Nephron progenitor cell (in vitro differentiated cells): ENCODE results near the gene GRIP1.

Source experiments
- DNase-seq: peaks from one replicate; pipeline ENCODE4 v3.0.0; 2021
- H3K27ac Mint-ChIP-seq: 2 replicates; pipeline ENCODE4 v1.8.0; 2021; ENCODE audit warnings: mild to moderate bottlenecking, moderate library complexity, mixed read lengths
- H3K27me3 Mint-ChIP-seq: 2 replicates; pipeline ENCODE4 v1.8.0; 2021; ENCODE audit warnings: mild to moderate bottlenecking, low read depth, mixed read lengths; ENCODE audit not compliant: poor library complexity
- H3K36me3 Mint-ChIP-seq: 2 replicates; pipeline ENCODE4 v1.8.0; 2021; ENCODE audit warnings: low read depth, mixed read lengths
- H3K4me1 Mint-ChIP-seq: 2 replicates; pipeline ENCODE4 v1.8.0; 2021; ENCODE audit warnings: mixed read lengths
- H3K4me3 Mint-ChIP-seq: 2 replicates; pipeline ENCODE4 v1.8.0; 2021; ENCODE audit warnings: mild to moderate bottlenecking, moderate library complexity, mixed read lengths
- H3K9me3 Mint-ChIP-seq: 2 replicates; pipeline ENCODE4 v1.8.0; 2021; ENCODE audit warnings: mild to moderate bottlenecking, moderate library complexity, mixed read lengths
- TF ChIP-seq, protein P1 (sequence below): fragments of 200-600 bp; sonication (generic); IDR thresholded peaks from 2 replicates; pipeline ENCODE4 v1.5.0; 2021; ENCODE audit warnings: antibody characterized with exemption

GRIP1 gene

DNA sequence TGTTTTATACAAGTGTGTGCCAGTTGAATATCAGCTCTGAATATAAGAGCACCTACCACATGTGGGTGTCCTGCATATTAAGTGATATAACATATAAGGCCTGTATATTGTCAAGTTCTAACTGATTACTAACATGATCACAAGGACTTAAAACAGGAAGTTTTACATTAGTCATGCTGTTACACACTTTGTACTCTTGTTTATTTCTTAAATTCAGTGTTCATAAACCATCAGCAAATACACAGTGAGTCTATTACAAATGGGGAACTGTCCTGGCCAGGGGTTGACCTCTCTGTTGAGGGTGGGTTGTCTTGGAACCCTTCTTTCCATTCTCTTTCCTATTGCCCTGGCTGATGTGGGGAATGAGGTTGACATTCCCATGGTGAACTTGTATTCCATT is 357.4 kb downstream of the GRIP1 start:
- no peaks in the 10 kb centered on the region for H3K27me3 Mint-ChIP-seq
- TF ChIP-seq, protein P1, sequence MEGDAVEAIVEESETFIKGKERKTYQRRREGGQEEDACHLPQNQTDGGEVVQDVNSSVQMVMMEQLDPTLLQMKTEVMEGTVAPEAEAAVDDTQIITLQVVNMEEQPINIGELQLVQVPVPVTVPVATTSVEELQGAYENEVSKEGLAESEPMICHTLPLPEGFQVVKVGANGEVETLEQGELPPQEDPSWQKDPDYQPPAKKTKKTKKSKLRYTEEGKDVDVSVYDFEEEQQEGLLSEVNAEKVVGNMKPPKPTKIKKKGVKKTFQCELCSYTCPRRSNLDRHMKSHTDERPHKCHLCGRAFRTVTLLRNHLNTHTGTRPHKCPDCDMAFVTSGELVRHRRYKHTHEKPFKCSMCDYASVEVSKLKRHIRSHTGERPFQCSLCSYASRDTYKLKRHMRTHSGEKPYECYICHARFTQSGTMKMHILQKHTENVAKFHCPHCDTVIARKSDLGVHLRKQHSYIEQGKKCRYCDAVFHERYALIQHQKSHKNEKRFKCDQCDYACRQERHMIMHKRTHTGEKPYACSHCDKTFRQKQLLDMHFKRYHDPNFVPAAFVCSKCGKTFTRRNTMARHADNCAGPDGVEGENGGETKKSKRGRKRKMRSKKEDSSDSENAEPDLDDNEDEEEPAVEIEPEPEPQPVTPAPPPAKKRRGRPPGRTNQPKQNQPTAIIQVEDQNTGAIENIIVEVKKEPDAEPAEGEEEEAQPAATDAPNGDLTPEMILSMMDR, result no peak
- no peak overlapping the region for H3K4me3 Mint-ChIP-seq
- H3K36me3 Mint-ChIP-seq, result peaks cover 56% of the 10 kb centered on the region
- DNase-seq, result no peak
- no peak overlapping the region for H3K27ac Mint-ChIP-seq
- peaks cover 14% of the 10 kb centered on the region for H3K4me1 Mint-ChIP-seq
- no peaks in the 10 kb centered on the region for H3K9me3 Mint-ChIP-seq

DNA sequence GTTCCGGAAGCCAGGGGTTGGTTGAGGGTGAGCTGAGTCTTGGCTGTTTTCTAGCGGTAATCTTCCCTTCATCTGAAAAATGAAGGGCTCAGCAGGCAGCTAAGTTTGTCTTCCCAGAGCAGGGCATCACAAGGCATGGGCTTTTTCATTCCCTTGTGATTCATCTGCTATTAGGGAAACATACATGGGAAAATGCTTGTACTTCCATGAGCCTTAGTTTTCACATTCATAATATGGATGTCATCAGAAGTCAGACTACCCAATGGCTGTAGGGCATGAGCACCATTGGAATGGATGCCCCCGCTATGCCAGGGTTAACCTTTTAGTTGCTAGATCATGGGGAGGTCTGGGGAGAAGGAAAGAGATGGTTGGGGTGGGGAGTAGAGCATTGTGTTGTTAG is 357.9 kb downstream of the GRIP1 start:
- no peak for DNase-seq
- Mint-ChIP-seq H3K9me3 (no peaks in the 10 kb centered on the region), H3K27ac (no peak overlapping the region), H3K4me3 (no peak overlapping the region), H3K36me3 (peaks cover 53% of the 10 kb centered on the region), H3K4me1 (peaks cover 14% of the 10 kb centered on the region), H3K27me3 (no peaks in the 10 kb centered on the region)
- TF ChIP-seq, protein P1, result no peak

DNA sequence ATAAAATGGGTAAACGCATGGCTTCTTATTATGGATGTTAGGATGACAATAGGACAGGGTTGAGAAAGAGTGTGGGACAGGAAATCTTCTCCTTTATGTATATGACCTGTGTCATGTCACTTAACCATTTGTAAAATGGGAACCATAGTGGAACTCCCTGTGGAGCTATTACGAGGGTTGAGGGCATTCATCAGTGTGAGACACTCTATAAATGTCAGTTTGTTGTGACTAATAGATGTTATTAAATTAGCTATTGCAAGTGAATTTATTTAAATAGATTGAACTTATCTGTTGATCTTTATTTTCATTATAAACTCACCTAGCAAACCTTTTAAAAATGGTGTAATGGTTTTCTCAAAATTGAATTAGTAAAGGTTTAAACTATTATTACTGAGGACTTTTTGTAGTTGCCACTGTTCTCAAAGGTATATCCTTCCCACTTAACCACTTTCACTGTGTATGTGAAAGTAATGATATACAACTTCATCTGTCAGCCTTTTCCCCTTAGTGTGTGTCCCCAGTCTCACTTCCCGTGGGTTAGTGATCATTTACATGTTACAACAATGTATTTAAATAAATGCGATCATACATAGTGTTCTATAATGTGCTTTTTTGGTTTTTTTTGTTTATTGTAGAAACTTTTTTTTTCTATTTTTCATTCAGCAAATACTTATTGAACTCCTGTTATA is 359.5 kb downstream of the GRIP1 start:
- no peaks in the 10 kb centered on the region for H3K27me3 Mint-ChIP-seq
- H3K27ac Mint-ChIP-seq, result no peak overlapping the region
- H3K36me3 Mint-ChIP-seq, result peaks cover 40% of the 10 kb centered on the region
- peaks cover 14% of the 10 kb centered on the region for H3K4me1 Mint-ChIP-seq
- H3K9me3 Mint-ChIP-seq, result no peaks in the 10 kb centered on the region
- TF ChIP-seq, protein P1, result no peak
- no peak overlapping the region for H3K4me3 Mint-ChIP-seq
- DNase-seq, result no peak

DNA sequence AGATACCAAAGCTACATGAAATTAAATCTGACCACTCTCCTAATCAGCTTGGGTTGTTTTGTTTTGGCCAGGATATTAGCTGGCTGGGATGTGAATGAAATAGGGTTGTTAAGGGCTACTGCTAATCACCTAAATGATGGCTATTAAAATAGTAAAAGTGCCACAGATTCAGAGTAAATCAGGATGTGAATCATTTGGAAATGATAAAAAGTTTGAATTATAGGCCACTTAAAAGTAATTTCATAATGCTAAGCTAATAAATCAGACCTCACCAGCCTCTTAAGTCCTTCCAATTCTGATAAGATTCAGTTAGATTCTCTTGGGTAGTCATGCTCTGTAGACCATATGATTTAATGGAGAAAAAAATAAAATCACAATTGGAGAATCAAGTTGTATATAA is 364.6 kb downstream of the GRIP1 start:
- H3K27me3 Mint-ChIP-seq, result peaks cover 4% of the 10 kb centered on the region
- H3K36me3 Mint-ChIP-seq, result peaks cover 38% of the 10 kb centered on the region
- TF ChIP-seq, protein P1, result no peak
- no peak overlapping the region for H3K27ac Mint-ChIP-seq
- H3K4me1 Mint-ChIP-seq, result peaks cover 11% of the 10 kb centered on the region
- DNase-seq, result no peak
- no peaks in the 10 kb centered on the region for H3K9me3 Mint-ChIP-seq
- H3K4me3 Mint-ChIP-seq, result no peak overlapping the region

DNA sequence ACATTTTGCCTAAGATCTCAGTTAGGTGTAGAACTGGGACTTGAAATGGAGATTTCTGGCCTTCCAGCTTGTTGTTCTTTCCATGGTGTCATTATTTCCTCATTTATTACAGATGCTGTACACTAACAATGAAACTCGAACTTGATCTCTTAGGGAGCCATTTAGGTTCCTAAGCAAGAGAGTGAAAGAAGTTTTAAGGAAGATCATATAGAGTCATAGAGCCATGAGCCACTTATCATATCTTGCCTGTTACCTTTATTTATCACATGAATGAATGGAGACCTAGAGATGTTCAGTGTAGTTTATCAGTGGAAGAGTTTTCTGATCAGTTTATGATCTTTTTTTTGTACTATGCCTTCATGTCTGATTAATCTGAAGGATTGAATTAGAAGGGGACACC is 366.7 kb downstream of the GRIP1 start:
- DNase-seq, result no peak
- TF ChIP-seq, protein P1, result no peak
- peaks cover 4% of the 10 kb centered on the region for H3K27me3 Mint-ChIP-seq
- no peak overlapping the region for H3K4me3 Mint-ChIP-seq
- H3K27ac Mint-ChIP-seq, result no peak overlapping the region
- peaks cover 34% of the 10 kb centered on the region for H3K36me3 Mint-ChIP-seq
- no peaks in the 10 kb centered on the region for H3K9me3 Mint-ChIP-seq
- H3K4me1 Mint-ChIP-seq, result peaks cover 5% of the 10 kb centered on the region

DNA sequence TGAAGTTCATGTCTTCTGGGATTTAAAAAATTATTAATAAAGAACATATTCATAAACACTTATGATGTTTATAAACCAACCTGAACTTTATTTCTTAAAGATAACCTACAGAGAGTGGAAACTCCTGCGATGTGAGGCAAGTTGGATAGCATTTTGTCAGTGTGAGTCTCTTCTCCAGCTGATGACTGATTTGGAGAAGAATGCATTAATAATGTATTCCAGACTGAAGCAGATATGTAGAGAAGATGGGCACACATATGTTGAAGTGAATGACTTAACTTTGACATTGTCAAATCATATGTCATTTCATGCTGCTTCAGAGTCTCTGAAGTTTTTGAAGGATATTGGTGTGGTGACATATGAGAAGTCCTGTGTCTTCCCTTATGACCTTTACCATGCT is 369.3 kb downstream of the GRIP1 start:
- Mint-ChIP-seq H3K36me3 (peaks cover 36% of the 10 kb centered on the region), H3K9me3 (no peaks in the 10 kb centered on the region), H3K4me1 (peaks cover 8% of the 10 kb centered on the region), H3K27ac (no peak overlapping the region), H3K27me3 (peaks cover 4% of the 10 kb centered on the region), H3K4me3 (no peak overlapping the region)
- no peak for DNase-seq
- TF ChIP-seq, protein P1, result no peak
